Coronary artery (tissue), 2 donors: ENCODE results near the gene EVL.

Source experiments
- DNase-seq: peaks from one replicate; pipeline ENCODE4 v3.0.0-alpha.2; 2017; ENCODE audit warnings: low spot score
- H3K27ac ChIP-seq, 2 donors: fragments of 200-600 bp; sonication (generic); one replicate each; pipeline ENCODE4 v1.5.1; 2016 to 2019
- H3K4me3 ChIP-seq: fragments of 200-600 bp; sonication (generic); 2 replicates; pipeline ENCODE4 v1.5.1; 2016; ENCODE audit warnings: mild to moderate bottlenecking, moderate library complexity
- CTCF ChIP-seq: fragments of 200-600 bp; sonication (generic); IDR thresholded peaks from one replicate; pipeline ENCODE4 v1.5.1; 2019; ENCODE audit warnings: antibody characterized with exemption

Gene EVL

GRCh38 chr14:100120522-100121269 is 55.5 kb downstream of the EVL start:
- Histone ChIP-seq H3K4me3 (no peak overlapping the region), H3K27ac (no peak overlapping the region)
- TF ChIP-seq CTCF = no peak
- DNase-seq = no peak

- Histone ChIP-seq H3K4me3 (no peak overlapping the region), H3K27ac (no peak overlapping the region)
- no peak for DNase-seq
- no peak for TF ChIP-seq CTCF
Observed at GRCh38 chr14:100121643-100122480, 56.6 kb downstream of the EVL start.

- DNase-seq = no peak
- TF ChIP-seq CTCF = no peak
Observed at GRCh38 chr14:100122481-100123223, 57.4 kb downstream of the EVL start.

GRCh38 chr14:100123618-100124017 is 58.4 kb downstream of the EVL start:
- H3K27ac ChIP-seq = no peak overlapping the region
- TF ChIP-seq CTCF = no peak
- no peak for DNase-seq
- no peak overlapping the region for H3K4me3 ChIP-seq

More at GRCh38 chr14:100122481-100123223, 57.4 kb downstream of the EVL start:
- H3K4me3 ChIP-seq = no peak overlapping the region
- H3K27ac ChIP-seq = no peak overlapping the region

GRCh38 chr14:100124551-100125088 is 59.4 kb downstream of the EVL start:
- Histone ChIP-seq H3K27ac (no peak overlapping the region), H3K4me3 (no peak overlapping the region)
- DNase-seq = no peak
- no peak for TF ChIP-seq CTCF

GRCh38 chr14:100126401-100126800 is 61.2 kb downstream of the EVL start:
- DNase-seq = no peak
- no peak for TF ChIP-seq CTCF
- H3K27ac ChIP-seq = no peak overlapping the region
- no peak overlapping the region for H3K4me3 ChIP-seq
